ENCODE data around the gene KIF19.
"Not testable (repeated sequence)": the region's sequence is repeated elsewhere in the genome, so short reads cannot be mapped to it uniquely, and the experiment has no call there.

Gene KIF19

DNA sequence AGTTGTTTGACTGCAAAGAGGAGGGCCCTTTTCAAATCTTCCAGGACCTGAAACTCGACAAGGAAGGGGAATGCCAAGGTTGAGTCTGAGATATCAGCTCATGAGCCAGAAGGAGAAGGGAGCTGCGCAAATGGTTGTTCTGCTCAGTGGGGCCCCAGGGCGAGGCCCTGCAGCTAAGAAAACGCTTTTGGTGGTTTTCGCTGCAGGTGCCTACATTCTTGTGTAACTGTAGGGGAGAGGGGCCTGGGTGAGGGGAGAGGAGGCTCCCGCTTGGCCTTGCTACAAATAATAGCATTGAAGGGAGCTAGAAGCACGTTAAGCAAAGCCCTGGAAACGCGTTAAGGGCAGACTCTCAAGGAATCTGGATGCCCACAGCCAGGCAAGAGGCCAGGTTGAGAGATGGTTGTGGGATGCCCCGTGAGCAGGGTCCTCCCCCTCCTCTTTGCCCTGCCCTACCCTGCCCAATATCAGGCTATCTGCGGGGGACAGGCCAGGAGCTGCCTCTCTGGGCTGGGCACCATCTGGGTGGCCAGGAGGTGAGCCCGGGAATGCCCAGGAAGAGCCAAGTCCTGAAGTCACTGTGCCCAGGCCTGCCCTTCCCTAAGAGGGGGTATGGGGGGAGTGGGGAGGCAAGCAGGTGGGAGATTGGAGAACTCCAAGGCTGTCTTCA, 63.2 kb downstream of the KIF19 start:
- DNase-seq (ENCODE audit: low read depth in 2 of 2, low spot score in 1 of 2), result no peak

DNA sequence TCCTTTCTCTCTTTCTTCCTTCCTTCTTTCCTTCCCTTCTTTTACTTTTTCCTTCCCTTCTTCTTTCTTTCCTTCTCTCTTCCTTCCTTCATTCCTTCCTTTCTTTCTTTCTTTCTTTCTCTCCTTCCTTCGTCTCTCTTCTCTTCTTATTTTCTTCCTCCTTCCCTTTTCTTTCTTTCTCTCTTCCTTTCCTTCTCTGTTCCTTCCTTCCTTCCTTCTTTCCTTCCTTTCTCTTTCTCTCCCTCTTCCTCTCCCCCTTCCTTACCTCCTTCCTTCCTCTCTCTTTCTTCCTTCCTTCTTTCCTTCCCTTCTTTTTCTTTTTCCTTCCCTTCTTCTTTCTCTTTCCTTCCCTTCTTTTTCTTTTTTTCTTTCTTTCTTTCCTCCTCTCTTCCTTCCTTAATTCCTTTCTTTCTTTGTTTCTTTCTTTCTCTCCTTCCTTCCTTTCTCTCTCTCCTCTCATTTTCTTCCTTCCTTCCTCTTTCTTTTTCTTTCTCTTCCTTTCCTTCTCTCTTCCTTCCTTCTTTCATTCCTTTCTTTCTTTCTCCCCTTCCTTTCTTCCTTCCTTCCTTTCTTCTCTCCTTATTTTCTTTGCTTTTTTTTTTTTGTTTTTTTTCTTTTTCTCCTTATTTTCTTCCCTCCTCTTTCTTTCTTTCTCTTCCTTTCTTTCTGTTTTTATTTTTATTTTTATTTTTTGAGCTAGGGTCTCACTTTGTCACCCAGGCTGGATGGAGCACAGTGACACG, 64.1 kb downstream of the KIF19 start:
- no peak for DNase-seq (ENCODE audit: low read depth in 2 of 2, low spot score in 1 of 2)

DNA sequence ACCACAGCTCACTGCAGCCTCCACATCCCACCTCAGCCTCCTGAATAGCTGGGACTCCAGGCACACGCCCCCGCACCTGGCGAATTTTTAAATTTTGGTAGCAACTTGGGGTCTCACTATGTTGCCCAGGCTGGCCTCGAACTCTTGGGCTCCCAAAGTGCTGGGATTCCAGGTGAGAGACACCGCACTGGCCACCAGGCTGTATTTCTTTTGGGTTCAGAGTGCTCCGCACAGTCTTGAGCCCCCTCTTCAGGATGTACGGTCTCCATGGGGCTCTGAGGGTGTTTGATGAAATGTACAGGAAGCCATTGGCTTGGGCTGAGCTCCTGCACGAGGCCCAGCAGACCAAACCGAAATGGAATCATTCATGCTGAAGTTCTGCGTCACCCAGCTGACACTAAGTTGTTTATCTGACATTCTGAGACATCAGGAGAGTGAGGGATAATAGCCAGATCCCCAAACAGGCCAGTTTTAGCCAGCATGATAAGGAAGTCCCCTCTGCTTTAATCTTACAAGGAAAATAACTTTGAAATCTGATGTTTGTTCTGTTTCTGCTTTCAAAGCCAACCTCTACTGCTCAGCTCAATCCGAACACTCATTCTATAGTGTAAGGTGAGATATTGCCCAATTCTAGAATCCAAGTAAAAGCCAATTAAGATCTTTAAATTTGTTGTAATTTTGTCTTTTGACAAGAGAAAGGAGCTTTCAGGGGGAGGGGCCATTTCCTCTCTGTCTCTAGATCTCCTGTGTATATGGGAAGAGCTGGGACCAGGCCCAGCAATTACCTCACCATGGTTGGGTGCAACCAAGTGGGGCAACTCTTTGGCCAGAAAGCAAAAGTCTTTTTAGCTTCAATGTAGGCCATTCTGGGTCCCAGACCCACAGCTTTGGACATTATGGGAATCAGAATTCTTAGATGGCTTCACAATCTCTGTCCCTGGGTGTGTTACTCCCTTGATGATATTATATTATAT, 64.9 kb downstream of the KIF19 start:
- DNase-seq (ENCODE audit: low read depth in 2 of 2, low spot score in 1 of 2), result no peak

DNA sequence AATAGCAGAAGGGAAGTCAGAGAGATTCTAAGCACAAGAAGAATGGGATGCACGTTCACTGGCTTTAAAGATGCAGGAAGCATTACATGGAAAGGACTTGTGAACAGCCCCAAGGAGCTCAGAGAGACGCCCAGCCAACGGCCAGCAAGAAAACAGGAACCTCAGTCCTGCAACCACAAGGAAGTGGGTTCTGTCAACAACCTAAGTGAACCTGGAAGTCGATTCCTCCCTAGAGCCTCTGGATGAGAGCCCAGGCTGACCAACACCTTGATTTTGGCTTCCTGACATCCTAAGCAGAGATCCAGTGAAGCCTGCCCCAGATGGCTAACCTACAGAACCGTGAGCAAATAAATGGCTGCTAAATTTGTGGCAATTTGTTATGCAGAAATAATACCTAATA, 65.7 kb downstream of the KIF19 start:
- DNase-seq (ENCODE audit: low read depth in 2 of 2, low spot score in 1 of 2), result no peak

DNA sequence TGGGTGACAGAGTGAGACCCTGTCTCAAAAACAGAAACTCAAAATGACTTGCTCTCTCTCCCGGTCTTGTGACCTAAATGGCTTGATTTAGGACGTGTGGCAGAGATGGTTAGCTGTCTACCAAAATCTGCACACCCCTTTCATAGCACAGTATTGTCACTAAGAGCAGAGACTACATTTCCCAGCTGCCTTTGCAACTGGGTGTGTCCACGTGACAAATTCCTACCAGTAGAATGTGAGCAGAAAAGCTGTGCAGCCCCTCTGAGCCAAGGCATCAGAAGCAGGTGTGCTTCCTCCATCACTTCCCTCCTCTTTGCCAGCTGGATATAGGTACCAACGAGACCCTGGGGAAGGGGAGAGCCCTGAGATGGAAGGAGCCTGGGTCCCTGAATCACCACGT, 66.8 kb downstream of the KIF19 start:
- DNase-seq (ENCODE audit: low read depth in 2 of 2, low spot score in 1 of 2), result no peak

DNA sequence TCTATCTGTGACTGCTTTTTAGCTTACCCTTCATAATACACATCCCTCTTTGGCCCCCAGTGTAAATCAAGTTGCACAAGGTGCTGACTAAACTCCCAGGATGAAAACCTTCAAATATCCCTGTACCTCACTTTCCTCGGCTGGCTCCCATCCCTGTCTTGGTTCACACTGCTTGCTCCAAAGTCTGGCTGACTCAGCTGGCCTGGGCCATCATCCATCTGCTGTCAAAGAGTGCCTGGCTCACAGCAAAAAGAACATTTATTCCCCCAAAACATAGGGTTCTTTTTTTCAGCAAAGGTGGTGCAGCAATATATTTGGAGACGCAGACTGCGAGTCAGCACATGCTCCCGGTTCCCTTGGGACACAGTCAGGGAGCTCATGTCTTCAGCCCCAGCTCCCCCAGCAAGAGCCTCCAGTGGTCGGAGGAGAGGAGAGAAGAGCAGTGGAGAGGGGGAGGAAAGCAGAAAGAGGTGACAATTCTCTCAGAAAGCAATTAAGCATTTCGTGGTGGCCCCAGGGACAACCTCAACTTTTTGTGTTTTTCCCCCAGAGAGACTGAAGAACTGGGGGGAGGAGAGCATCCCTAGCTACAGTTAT, 67.4 kb downstream of the KIF19 start:
- DNase-seq (ENCODE audit: low read depth in 2 of 2, low spot score in 1 of 2), result no peak

DNA sequence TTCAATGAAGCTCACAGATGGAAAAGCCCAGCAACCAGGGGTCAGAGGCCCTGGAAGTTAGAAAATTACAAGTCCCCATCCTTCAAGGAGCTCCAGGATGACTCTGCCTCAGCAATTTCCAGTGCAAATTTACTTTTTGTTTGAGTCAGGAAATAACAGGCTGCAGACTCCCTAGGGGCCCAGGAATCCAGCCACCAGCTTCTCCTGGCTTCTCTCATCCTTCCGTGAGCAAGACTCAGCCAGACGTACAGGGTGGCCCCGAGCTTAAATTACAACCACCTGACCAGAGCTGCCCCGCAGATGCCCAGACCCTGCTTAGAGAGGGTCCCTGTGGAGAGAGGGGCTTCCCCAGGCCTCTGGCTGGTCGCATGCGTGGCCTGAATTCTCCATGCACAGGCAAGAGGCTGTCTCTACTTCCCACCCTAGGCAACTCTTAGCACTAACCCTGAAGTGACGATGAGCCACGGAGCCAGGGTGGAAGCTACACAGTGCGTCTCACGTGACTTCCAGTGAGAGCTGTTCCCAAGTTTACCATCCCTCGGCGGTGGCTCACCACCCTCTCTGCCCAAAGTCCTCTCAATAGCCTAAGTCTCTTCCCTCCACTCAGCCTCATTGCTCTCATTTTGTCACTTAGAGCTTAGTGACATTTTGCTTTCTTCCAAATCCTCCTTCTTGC, 68.4 kb downstream of the KIF19 start:
- no peak for DNase-seq (ENCODE audit: low read depth in 2 of 2, low spot score in 1 of 2)

DNA sequence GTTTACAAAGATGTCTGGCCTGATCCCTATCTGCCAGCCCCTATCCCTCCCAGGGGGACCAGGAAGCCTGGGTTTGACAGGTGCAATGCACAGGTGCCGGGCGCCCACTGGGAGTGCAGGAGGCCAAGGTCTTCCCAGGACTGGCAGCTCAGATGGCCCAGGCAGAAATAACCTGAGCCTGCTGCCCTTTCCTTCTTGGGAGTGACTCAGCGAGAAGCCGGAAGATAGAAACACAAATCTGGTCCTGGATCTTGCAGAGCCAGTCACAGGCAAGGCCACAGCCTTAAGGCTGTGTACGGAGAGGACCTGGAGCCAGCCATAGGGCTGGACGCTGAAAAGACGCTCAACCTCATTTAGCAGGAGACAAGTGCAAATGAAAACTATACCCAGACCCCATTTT, 69.0 kb downstream of the KIF19 start:
- DNase-seq (ENCODE audit: low read depth in 2 of 2, low spot score in 1 of 2), result no peak

DNA sequence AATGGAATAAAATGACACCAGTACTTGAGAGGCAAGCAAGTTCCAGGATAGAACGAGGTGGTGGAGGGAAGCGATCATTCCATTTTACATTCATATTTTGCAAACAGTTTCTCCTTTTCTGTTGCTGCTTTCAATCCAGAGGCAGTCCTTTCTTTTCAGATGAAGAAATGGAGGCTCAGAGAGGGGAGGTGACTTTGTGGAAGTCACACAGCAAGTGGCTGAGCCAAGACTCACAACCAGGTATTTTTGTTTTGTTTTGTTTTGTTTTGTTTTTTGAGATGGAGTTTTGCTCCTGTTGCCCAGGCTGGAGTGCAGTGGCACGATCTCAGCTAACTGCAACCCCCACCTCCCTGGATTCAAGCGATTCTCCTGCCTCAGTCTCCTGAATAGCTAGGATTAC, 70.5 kb downstream of the KIF19 start:
- DNase-seq (ENCODE audit: low read depth in 2 of 2, low spot score in 1 of 2), result no peak

DNA sequence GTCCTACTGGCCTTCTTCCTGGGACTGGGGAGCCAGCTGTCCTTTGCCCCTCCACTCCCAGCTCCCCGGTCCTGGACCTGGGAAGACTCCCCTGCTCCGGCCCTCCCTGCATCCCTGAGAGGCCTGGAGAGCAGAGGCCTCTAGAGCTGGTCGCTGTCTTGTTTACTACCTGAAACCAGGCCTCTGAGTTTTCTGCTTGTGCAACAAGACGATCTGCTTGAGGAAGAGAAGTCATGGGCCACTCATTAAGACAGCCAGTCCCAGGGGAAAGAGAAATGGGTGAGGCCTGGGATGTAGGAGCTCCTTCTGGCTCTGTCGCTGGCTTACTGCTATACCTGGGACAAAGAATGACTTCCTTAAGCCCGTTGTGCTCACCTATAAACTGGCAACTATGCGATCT, 76.0 kb downstream of the KIF19 start:
- no peak for DNase-seq (ENCODE audit: low read depth in 2 of 2, low spot score in 1 of 2)

DNA sequence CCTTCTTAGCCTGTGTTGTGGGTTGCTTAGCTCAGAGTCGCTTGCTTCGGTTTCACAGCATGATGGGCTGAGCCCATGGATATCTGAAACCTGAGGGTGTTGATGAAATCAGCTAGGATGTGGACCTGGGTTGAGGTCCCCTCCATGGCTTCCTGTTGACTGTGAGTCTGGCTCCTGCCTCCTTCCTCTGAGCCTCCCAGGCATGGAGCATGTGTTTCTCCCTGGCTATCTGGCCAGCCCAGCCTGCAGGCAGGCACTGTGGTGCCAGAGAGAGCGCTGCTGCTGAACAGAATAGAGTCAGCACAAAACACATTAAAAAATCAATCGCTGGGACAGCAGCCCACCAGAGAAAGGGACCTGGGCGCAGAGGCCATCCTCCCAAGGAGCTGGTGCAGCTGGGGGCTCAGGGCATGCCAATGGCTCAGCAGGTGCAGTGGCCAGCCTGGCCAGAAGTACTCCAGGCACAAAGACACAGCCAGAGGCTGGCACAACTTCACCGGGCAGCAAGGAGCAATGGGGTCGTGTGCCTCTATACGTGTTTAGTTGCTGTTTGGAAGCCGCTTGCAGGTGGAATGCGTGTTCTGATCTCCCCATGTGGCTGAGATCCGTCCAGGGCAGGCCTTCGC, 77.6 kb downstream of the KIF19 start:
- no peak for DNase-seq (ENCODE audit: low read depth in 2 of 2, low spot score in 1 of 2)

DNA sequence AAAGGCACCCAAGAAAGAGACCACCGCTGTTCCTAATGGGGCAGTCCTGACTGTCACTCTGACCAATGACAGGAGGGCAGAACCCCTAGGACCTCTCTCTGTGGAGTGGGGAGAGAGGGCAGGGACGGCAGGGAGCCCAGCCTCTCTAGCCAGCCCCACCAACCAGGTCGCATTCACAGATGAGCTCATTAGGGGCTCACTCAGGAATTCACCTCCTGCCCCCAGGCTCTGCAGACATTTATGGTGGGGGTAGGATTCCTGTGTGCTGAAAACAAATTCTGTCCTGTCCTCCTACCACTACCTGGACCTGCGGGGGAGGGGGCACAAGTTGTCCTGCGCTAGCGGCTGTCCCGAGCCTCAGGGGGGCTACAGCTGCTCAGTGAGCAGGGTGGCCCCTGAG, 78.2 kb downstream of the KIF19 start:
- DNase-seq (ENCODE audit: low read depth in 2 of 2, low spot score in 1 of 2), result no peak

DNA sequence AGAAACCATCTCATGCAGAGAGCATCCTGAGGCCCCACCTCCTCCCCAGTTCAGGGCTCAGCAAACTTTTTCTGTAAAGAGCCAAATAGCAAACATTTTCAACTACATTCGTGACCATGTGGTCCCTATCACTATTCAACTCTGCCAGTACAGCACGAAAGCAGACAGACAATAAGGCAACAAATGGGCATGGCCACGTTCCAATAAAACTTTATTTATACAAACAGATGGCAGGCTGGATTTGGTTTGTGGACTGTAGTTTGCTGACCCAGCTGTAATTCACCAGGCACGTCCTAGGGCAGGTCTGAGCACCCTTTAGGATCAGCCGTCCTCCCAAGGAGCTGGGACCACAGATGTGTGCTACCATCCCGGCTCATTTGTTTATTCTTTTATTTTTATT, 78.8 kb downstream of the KIF19 start:
- DNase-seq (ENCODE audit: low read depth in 2 of 2, low spot score in 1 of 2), result no peak

DNA sequence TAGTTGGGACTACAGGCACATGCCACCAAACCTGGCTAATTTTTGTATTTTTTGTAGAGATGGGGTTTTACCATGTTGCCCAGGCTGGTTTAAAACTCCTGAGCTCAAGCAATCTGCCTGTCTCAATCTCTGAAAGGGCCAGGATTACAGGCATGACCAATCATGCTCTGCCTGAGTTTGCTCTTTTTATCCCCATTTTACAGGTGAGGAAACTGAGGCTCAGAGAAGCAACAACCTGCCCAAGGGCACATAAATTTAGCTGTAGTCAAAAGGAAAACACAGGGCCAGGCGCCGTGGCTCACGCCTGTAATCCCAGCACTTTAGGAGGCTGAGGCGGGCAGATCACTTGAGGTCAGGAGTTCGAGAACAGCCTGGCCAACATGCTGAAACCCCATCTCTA, 79.3 kb downstream of the KIF19 start:
- DNase-seq (ENCODE audit: low read depth in 2 of 2, low spot score in 1 of 2), result not testable (repeated sequence)
